ENCODE data around the gene RBM4B.
"Not testable (repeated sequence)": the region's sequence is repeated elsewhere in the genome, so short reads cannot be mapped to it uniquely, and the experiment has no call there.

RBM4B gene

DNA sequence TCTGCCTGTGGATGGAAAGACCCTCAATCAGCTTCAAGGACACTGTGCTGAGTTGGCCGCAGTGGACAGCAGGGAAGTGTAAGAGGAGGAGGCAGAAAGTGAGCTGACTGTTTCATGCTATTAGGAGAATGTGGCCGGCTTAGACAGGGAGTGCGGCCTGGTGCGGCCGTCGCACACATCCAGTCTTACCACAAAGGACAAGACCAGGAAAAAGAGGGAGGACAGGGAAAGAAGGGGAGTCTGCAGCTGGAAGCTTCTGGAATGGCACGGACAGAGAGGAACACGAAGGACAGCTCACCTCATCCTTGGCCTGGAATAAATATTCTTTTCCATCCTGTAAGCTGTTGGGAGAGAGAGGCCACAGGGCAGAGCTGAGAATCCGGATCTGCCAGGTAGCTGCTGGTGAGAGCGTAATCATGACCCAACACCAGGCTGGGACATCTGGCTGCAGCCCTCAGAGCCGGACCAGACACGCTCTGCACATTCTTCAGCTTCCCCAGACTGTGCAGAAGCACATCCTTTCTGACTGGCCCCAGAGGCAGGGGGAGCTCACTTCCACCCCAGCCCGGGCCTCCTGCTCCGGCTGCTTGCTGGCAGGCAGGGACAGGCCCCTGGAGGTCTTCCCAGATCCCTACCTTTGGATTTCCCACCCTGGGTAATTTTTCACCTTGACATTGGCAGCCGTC, 8.6 kb upstream of the RBM4B start:
- no peak for DNase-seq

DNA sequence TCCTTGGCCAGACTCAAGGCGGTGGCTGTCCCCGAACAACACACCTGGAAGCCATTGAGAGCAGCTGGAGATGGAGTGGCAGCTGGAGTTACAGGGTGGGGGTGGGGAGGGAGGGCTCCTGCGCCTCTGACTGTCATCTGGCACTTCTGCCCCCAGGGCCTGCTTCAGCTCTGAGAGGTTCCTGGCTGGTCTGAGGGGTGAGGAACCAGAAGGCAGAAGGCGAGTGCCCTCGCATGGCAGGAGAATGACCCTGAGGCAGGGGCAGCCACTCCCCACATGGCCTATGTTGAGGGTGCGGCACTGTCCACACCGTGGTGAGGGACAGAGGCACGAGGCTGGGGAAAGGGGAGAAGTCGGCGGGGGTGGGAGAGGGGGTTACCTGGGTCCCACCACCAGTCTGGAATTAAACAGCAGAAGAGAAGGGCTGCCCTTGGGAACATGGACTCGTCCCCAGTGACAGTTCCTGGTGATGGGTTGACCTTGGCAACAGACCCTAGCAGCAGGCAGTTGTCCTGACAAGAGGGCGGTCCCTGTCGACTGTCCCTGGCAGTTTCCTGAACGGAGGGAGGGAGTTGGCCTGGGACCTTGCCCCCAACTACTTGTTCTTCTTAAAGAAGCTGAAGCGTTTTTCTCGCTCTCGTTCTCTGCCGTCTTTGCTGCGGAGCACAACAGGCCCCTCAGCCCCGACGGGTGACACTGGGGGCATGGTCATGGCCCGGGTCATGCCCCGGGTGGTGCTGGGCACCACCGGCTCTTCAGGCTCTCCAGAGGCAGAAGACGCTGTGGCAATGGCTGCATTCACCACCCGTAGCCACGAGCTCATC, 7.8 kb upstream of the RBM4B start:
- peak; percentile 83 for DNase-seq

DNA sequence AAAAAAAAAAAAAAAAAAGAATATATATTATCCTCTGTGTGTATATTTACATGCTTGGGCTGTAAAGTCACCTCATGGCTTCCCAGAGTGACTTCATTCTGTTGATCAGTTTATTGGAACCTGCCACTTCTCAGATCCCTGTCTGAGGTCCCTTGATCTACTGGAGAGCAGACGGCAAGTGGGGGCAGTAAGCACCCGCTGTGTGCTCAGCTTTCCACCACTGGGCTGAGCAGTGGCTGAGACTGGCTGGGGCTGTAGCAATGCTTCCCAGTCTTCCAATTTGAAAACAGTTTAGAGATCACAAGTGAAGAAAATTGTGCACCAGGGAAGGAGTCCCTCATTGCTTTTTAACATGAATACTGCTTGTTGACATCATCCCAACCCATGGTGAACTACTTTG, 6.9 kb upstream of the RBM4B start:
- no peak for DNase-seq

DNA sequence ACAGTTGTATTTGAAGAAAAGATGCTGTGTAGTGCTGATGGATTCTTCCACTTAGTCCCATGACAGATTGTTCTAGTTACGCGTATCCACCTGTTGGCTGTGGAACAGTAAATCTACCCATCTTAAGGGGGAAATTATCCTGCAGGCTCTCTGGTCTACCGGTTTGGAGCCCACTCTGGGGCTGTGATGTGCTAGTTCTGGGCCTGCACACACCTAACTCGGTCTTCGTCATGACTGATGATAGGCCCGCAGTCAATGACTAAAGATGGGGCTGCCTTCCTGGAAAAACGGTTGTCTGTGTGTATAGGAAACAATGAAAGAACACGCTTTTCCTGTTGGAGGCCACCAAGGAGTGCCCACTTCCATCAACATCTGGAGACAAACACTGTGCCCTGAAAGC, 6.2 kb upstream of the RBM4B start:
- no peak for DNase-seq

DNA sequence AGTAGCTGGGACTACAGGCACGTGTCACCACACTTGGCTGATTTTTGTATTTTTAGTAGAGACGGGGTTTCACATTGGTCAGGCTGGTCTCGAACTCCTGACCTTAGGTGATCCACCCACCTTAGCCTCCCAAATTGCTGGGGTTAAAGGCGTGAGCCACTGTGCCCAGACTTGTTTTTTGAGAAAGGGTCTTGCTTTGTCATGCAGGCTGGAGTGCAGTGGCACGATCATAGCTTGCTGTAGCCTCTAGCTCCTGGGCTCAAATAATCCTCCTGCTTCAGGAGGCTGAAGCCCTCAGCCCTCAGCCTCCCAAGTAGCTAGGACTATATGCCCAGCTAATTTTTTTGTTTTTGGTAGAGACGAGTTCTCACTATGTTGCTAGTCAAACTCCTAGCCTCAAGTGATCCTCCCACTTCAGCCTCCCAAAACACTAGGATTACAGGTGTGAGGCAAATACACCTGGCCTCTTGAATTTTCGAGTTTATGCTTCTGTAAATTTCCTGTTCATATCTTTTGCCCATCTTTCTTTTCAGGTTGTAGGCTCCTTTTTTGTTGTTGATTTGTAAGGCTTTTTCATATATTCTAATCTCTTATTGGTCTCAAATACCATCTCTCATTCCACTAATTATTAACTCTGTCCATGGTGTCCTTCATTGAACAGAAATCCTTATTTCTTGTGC, 3.4 kb upstream of the RBM4B start:
- no peak for DNase-seq

DNA sequence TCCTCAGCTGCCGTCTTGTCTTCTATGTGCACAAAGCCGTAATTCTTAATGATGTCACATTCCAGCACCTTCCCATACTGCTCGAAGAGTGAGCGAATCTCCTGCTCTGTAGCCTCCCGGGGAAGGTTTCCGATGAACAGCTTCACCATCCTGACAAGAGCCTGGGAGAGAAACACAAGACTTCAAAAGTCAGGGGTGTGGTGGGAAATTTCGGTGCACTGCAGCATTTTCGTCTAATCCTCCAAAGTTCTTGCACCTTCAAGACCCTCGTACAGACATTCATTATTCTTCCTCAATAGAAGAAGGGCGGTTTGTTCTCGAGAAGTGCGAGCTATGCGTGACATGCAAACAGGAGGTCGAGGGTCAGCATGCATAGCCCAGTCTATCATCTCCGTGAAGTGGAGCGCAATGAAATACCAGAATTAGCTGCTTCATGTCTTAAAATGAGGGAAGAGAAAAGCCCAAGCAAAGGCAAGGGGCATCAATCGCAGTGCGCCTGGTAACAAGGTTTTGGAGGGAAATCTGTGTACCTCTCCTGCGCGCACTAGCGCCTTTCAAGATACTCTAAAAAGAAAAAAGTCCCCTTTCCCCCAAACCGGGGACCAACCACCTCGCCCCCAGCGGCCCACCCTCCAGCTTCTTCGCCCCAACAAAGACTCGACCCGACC, 622 bp downstream of the RBM4B start:
- DNase-seq = no peak

DNA sequence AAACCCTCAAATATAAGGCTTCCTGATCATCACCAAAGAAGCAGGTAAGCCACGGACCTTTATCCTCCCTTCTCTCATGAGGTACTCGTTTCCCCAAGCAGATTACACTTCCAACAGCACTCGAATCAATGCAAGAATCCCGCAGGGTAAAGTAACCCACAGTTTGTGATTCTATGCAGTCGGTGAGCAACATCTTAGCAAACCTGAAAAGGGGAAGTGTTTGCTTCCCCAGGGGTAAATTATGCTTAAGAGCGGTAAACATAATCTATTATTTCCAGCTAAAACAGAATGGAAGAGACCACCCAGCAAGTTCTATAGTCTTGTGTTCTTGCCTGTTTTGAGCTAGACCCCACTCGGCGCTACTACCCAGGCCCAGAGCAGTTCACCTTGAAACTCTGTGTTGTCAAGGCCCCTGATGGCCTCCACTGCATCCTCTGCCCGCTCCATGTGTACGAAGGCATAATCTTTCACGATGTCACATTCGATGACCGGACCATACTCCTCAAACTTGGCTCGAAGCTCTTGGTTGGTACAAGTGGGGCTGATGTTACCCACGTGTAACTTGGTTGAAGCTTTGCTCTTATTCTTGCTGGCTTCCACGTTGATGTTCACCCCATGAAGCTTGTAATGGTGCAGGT, 1.3 kb downstream of the RBM4B start:
- DNase-seq = no peak

DNA sequence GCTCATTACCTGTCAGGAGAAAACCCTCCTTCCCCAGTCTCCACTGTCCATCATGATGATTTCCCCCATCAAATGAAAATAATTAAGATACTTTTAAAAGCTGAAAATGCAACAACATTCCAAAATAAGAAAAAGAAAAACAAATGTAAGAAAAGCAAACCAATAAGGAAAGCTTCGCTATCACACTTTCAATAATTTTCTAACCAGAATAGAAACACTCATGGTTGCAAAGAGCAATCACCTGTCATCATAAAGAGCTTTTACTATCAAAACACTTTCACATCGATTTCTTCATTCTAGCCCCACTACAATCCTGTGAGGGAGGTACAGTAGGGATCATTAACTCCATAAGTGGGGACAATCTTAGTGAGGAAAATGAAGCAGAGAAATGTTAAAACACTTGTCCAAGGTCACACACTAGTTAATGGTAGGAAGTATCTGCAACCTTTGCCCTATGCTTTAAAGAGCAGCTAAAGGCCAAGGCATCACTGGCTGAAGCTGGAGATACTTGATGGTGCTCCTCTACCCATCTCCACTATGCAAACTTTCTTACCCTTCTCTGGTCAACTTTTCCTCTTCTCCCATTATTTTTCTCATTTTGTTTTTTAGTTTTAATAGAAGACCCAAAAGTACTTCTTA, 2.6 kb downstream of the RBM4B start:
- peak; percentile 69 for DNase-seq

DNA sequence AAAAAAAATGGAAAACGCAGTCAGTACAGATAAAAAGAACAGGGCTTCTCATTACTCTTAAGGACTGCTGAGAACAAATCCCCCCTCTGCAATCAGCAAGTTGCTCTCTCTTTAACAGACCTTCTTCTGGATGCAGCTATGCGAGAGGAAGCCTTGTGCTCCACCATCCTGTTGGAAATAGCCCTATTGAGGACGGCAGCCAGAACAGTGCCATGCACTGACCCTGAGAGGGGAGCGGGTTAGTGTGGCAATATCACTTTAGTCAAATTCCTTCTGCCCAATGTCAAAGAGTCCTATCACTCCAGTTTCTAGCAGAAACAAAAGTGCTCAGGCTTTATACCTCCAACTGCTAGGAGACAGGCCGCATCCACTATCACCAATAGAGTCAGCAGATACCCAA, 6.9 kb downstream of the RBM4B start:
- DNase-seq = no peak

DNA sequence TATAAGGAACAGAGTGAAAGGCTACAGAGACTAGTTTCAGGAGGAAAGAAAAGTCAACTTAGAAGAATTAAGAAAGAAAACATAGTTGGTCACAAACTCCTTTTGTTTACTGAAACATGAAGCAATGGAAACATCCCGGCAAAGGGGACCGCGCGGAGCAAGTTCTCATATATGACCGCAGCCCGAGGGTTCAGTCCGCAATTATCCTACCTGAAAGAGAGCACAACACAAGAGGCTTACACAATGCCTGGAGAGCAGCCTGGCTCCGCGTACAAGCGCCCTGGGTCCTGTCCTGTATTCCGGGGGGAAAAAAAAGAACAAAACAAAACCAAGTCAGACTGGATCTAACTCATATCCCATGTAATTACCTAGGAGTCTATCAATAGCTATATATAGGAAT, 12.3 kb downstream of the RBM4B start:
- no peak for DNase-seq

DNA sequence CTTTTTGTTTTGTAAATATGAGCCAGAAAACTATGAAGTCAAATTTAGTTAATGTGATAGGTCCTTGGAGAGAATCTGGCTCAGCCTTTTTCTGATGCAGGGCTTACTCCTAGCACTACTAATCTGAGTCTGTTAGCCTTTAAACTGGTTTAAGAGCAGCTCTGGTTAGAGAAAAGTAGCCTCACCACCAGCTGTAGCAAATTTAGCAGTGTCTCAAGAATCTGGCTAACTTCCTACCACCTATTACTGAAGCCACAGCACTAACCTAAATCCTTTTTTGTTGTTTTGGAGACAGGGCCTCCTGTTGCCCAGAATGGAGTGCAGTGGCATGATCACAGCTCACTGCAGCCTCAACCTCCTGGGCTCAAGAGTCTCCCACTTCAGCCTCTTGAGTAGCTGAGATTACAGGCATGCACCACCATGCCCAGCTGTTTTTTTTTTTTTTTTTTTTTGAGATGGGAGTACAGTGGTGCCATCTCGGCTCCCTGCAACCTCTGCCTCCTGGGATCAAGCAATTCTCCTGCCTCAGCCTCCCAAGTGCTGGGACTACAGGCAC, 13.9 kb downstream of the RBM4B start:
- DNase-seq = peak; percentile 51

DNA sequence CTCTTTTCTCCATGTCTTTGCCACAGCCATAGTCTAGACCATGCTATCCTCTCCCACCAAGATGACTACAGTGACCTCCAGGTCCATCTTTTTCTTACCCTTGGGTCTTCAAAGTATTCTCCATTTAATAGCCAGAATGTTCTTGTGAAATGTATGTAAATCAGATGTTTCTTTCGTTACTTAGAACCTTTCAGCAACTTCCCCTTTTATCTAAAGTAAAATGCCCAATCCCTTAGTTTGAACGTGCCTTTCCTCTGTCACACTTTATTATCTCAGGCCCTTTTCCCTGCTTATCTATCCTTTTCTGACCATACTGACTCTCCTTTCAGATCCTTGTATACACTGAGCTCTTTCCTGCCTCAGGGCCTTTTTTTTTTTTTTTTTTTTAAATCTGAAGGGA, 17.9 kb downstream of the RBM4B start:
- no peak for DNase-seq

DNA sequence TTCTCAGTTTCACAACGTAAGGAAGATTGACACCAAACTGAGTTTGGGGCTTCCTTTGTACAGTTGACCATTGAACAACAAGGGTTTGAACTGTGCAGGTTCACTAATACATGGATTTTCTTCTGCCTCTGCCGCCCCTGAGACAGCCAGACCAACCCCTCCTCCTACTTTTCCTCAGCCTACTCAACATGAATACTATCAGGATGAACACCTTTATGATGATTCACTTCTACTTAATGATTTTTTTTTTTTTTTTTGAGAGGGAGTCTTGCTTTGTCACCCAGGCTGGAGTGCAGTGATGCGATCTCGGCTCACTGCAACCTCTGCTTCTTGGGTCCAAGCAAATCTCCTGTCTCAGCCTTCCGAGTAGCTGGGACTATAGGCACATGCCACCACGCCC, 24.6 kb downstream of the RBM4B start:
- no peak for DNase-seq

DNA sequence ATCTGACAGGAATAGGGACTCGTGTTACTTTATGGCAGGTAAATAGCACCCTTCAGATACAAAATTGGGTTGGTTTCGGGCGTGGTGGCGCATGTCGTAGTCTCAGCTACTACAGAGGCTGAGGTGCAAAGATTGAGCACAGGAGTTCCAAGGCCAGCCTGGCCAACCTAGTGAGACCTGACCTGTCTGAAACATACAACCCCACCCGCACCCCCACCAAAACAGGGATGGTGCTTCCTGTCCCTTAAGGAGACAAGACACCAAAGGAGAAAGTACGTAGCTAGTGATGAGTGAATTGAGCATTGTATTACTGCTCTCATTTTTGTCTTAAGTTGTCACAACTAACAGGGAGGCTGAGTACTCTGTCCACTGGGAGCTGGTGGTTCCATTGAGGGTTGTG, 25.0 kb downstream of the RBM4B start:
- DNase-seq = no peak

DNA sequence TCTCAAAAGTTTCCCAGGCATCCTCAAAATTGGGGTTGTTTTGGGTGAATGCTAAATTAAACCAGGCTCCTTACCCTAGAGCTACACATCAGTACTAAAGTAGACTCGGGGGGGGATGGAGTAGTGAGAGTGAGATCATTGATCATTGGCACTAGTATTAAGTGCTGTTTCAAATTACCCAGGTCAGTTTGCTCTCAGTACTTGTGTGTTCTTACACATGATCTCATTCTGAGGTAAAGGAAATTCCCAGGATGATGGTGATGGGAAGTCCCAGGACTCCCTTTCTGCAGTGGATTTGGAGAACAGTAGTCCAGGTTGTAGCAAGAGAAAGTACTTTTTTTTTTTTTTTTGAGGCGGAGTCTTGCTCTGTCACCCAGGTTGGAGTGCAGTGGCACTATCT, 26.7 kb downstream of the RBM4B start:
- no peak for DNase-seq

DNA sequence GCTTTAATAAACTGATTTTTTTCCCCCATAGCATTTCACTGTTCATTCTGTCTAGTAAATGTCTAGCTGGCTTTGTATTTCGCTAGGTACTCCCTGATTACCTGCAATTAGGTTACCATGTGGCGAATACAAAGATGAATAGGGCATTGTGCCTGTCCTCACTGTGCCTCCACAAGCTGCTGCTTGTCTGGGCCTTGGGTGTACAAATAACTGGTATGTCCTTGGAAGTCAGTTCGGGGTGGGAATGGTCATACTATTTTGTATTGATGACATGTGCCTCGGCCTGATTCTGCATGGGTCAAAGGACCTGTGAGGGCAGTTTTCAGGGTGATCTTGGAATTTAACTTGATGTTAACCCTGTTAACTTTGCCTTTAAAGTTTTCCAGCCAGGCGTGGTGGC, 27.8 kb downstream of the RBM4B start:
- DNase-seq = no peak

DNA sequence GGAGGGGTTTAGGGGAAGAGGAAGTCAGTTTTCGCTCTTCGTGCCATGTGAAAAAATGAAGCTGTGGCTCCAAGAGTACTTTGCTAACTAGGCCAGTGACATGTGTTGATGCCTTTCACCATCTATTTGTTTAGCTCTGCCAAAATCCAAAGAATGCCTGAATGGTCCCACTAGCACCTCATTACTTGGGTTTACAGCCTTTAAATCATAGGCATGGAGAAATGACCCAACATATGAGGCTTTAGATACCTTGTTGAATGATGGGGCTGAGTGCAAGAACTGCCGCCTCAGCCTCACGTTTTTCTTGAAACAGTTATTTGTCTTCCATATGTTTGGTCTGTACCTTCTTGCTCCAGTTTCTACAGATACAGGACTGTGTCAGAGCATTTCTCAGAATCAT, 30.9 kb downstream of the RBM4B start:
- no peak for DNase-seq

DNA sequence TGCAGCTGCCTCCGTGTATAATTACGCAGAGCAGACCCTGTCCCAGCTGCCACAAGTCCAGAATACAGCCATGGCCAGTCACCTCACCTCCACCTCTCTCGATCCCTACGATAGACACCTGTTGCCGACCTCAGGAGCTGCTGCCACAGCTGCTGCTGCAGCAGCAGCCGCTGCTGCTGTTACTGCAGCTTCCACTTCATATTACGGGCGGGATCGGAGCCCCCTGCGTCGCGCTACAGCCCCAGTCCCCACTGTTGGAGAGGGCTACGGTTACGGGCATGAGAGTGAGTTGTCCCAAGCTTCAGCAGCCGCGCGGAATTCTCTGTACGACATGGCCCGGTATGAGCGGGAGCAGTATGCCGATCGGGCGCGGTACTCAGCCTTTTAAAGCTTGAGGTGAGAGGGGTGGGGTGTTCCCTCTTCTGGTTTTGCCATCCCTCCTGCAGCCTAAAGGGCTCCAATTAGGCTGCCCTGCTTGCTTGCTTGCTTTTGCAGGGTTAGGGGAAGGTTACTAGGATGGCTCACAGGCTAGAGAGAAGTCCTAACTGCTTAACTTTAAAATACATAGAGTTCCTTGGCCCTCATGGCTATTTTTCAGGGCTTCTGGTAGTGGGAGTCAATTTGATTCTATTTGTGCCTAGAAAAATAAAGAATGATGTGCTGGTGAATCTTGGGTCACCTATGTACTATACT, 33.8 kb downstream of the RBM4B start:
- no peak for DNase-seq

DNA sequence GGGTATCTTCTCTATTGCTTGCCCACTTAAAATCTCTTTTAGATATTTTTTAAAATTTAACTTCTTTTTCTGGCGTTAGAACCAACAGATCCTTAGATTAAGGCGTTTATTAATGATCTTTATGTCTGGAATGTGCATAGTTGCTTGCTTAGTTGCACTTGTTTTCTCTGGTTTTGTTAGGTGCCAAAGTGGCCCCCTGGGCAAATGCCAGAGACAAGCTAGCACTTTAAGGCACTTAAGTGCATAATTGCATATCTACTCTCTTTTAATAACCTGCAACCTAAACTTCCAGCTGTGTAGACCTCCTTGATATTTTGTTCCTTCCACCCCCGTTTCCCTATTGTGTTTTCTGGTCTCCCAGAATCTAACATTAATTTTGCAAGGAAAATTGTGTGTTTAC, 35.9 kb downstream of the RBM4B start:
- DNase-seq = peak; percentile 48

DNA sequence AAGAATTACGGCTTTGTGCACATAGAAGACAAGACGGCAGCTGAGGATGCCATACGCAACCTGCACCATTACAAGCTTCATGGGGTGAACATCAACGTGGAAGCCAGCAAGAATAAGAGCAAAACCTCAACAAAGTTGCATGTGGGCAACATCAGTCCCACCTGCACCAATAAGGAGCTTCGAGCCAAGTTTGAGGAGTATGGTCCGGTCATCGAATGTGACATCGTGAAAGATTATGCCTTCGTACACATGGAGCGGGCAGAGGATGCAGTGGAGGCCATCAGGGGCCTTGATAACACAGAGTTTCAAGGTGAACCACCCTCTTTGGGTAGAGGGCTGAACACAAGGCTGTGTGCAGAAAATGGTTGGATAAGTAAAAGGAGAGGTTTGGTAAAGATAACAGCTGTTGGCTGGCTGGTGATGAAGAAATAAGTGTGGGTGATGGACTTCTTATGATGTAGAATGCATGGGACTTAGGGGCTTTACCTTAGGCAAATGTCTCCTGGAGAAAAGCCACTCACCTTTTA, 37.8 kb downstream of the RBM4B start:
- not testable (repeated sequence) for DNase-seq
